ENCODE results near the gene LRIG1. TPM values are rescaled to one million over a fixed set of nuclear protein-coding genes. Genes with fewer than 3 reads are reported as not detected.

The LRIG1 gene
- total RNA-seq, 1 experiment from 2014 or later, result 24.1 TPM

GRCh38 chr3:66406163-66406562, 94.7 kb downstream of the LRIG1 start:
- CTCF ChIA-PET, result no interaction called here
- no peak for TF ChIP-seq CTCF (conservative IDR thresholded peaks at IDR 0.05; ENCODE audit: low read depth, low read length)
- TF ChIP-seq EZH2 (IDR thresholded peaks at IDR 0.05; ENCODE audit: borderline replicate concordance, low read depth, low read length, poor library complexity, severe bottlenecking), result no peak
- Histone ChIP-seq H3K4me3 (ENCODE audit: low read depth, low read length, poor library complexity, severe bottlenecking) (no peak overlapping the region), H3K27ac (ENCODE audit: low read depth, low read length, poor library complexity, severe bottlenecking) (no peak overlapping the region), H3K4me1 (ENCODE audit: insufficient read depth, low read length, poor library complexity, severe bottlenecking) (no peaks in the 10 kb centered on the region), H3K9me3 (ENCODE audit: low read depth, low read length, poor library complexity, severe bottlenecking) (no peaks in the 10 kb centered on the region), H3K27me3 (replicated peaks; ENCODE audit: insufficient read depth, low read depth, low read length, poor library complexity) (no peaks in the 10 kb centered on the region), H3K36me3 (ENCODE audit: insufficient read depth, low read length, poor library complexity, severe bottlenecking) (no peaks in the 10 kb centered on the region)
- POLR2A ChIA-PET (ENCODE audit: low non-redundant PET), result no interaction called here
- no TSS peak for BruUV-seq (replicated peaks)
- no peak for DNase-seq (ENCODE audit: low spot score)
- intact Hi-C loops (cut with micrococcal nuclease; ENCODE audit: unreplicated experiment), result loop anchor here (2.0 to 10.0 kb wide), 2 partner anchors 89 to 413 kb away; no protein-coding TSS in a partner anchor

- no peaks in the 10 kb centered on the region for H3K36me3 ChIP-seq (ENCODE audit: insufficient read depth, low read length, poor library complexity, severe bottlenecking)
- H3K27ac ChIP-seq (ENCODE audit: low read depth, low read length, poor library complexity, severe bottlenecking), result no peak overlapping the region
- DNase-seq (ENCODE audit: low spot score), result no peak
- TF ChIP-seq EZH2 (IDR thresholded peaks at IDR 0.05; ENCODE audit: borderline replicate concordance, low read depth, low read length, poor library complexity, severe bottlenecking), result no peak
- TF ChIP-seq CTCF (conservative IDR thresholded peaks at IDR 0.05; ENCODE audit: low read depth, low read length), result no peak
- POLR2A ChIA-PET (ENCODE audit: low non-redundant PET), result no interaction called here
- no TSS peak for BruUV-seq (replicated peaks)
- CTCF ChIA-PET, result no interaction called here
- intact Hi-C loops (cut with micrococcal nuclease; ENCODE audit: unreplicated experiment), result loop anchor here (2.0 to 10.0 kb wide), 2 partner anchors 89 to 413 kb away; no protein-coding TSS in a partner anchor
- no peaks in the 10 kb centered on the region for H3K9me3 ChIP-seq (ENCODE audit: low read depth, low read length, poor library complexity, severe bottlenecking)
- H3K4me1 ChIP-seq (ENCODE audit: insufficient read depth, low read length, poor library complexity, severe bottlenecking), result no peaks in the 10 kb centered on the region
- H3K4me3 ChIP-seq (ENCODE audit: low read depth, low read length, poor library complexity, severe bottlenecking), result no peak overlapping the region
- no peaks in the 10 kb centered on the region for H3K27me3 ChIP-seq (replicated peaks; ENCODE audit: insufficient read depth, low read depth, low read length, poor library complexity)
Measured at GRCh38 chr3:66405701-66406091, 95.1 kb downstream of the LRIG1 start.

- H3K27me3 ChIP-seq (replicated peaks; ENCODE audit: insufficient read depth, low read depth, low read length, poor library complexity), result no peaks in the 10 kb centered on the region
- no peak overlapping the region for H3K27ac ChIP-seq (ENCODE audit: low read depth, low read length, poor library complexity, severe bottlenecking)
- H3K36me3 ChIP-seq (ENCODE audit: insufficient read depth, low read length, poor library complexity, severe bottlenecking), result no peaks in the 10 kb centered on the region
- H3K9me3 ChIP-seq (ENCODE audit: low read depth, low read length, poor library complexity, severe bottlenecking), result no peaks in the 10 kb centered on the region
- intact Hi-C loops (cut with micrococcal nuclease; ENCODE audit: unreplicated experiment), result loop anchor here (10.0 kb wide), 1 partner anchor 90 kb away; no protein-coding TSS in a partner anchor
- no peaks in the 10 kb centered on the region for H3K4me1 ChIP-seq (ENCODE audit: insufficient read depth, low read length, poor library complexity, severe bottlenecking)
- ChIA-PET CTCF (no interaction called here), POLR2A (ENCODE audit: low non-redundant PET) (no interaction called here)
- no peak overlapping the region for H3K4me3 ChIP-seq (ENCODE audit: low read depth, low read length, poor library complexity, severe bottlenecking)
- TF ChIP-seq EZH2 (IDR thresholded peaks at IDR 0.05; ENCODE audit: borderline replicate concordance, low read depth, low read length, poor library complexity, severe bottlenecking), result no peak
- no peak for TF ChIP-seq CTCF (conservative IDR thresholded peaks at IDR 0.05; ENCODE audit: low read depth, low read length)
- no TSS peak for BruUV-seq (replicated peaks)
- DNase-seq (ENCODE audit: low spot score), result no peak
Measured at GRCh38 chr3:66404903-66405700, 95.7 kb downstream of the LRIG1 start.

All from A673 (cell line).